Neural cell (in vitro differentiated cells): Measurements from ENCODE around the gene WFDC12. TPM values are rescaled to one million over a fixed set of nuclear protein-coding genes. Genes with fewer than 3 reads are reported as not detected.

Experiments used
- H2AFZ ChIP-seq: fragments of 200-600, 300-800 bp; sonication (generic), shearing (Covaris generic); 2 replicates; pipeline ENCODE4 v1.6.0; 2014; ENCODE audit warnings: low read depth, mild to moderate bottlenecking, antibody characterized with exemption, low read length, moderate library complexity
- H3F3A ChIP-seq: fragments of 200-600 bp; shearing (Covaris generic); 2 replicates; pipeline ENCODE4 v1.6.1; 2016; ENCODE audit warnings: mild to moderate bottlenecking, moderate library complexity, mixed read lengths, antibody characterized with exemption, low read length; ENCODE audit not compliant: insufficient read depth, poor library complexity, severe bottlenecking
- H3K27ac ChIP-seq: fragments of 200-600, 300-800 bp; sonication (generic), shearing (Covaris generic); 2 replicates; pipeline ENCODE4 v1.5.1; 2014; ENCODE audit warnings: mild to moderate bottlenecking, low read length, moderate library complexity
- H3K27me3 ChIP-seq: fragments of 300-800, 200-600 bp; sonication (generic), shearing (Covaris generic); 2 replicates; pipeline ENCODE4 v1.6.0; 2014; ENCODE audit warnings: mild to moderate bottlenecking, low read depth, low read length, moderate library complexity; ENCODE audit not compliant: insufficient read depth
- H3K36me3 ChIP-seq: fragments of 300-800, 200-600 bp; sonication (generic), shearing (Covaris generic); 2 replicates; pipeline ENCODE4 v1.5.1; 2014; ENCODE audit warnings: mild to moderate bottlenecking, antibody characterized with exemption, low read length, moderate library complexity; ENCODE audit not compliant: insufficient read depth
- H3K4me2 ChIP-seq: fragments of 300-800, 200-600 bp; sonication (generic), shearing (Covaris generic); 2 replicates; pipeline ENCODE4 v1.6.0; 2014; ENCODE audit warnings: mild to moderate bottlenecking, low read length
- H3K4me3 ChIP-seq: fragments of 300-800, 200-600 bp; sonication (generic), shearing (Covaris generic); 2 replicates; pipeline ENCODE4 v1.5.1; 2014; ENCODE audit warnings: mild to moderate bottlenecking, low read length, moderate library complexity
- H3K79me2 ChIP-seq: fragments of 200-600 bp; shearing (Covaris generic); replicated peaks from 2 replicates; pipeline ENCODE4 v1.6.0; 2014; ENCODE audit warnings: mild to moderate bottlenecking, low read length, moderate library complexity; ENCODE audit not compliant: insufficient read depth
- H3K9ac ChIP-seq: fragments of 300-800, 200-600 bp; sonication (generic), shearing (Covaris generic); 2 replicates; pipeline ENCODE4 v1.6.1; 2016; ENCODE audit warnings: mild to moderate bottlenecking, low read length, mixed read lengths
- H3K9me2 ChIP-seq: fragments of 200-600 bp; shearing (Covaris generic); 2 replicates; pipeline ENCODE4 v1.6.1; 2016; ENCODE audit warnings: mild to moderate bottlenecking, low read length, mixed read lengths; ENCODE audit not compliant: insufficient read depth
- H3K9me3 ChIP-seq: fragments of 200-600, 300-800 bp; sonication (generic), shearing (Covaris generic); 2 replicates; pipeline ENCODE4 v1.6.1; 2016; ENCODE audit warnings: mild to moderate bottlenecking, mixed run types, low read length, moderate library complexity, mixed read lengths
- H4K20me1 ChIP-seq: fragments of 200-600 bp; shearing (Covaris generic); 2 replicates; pipeline ENCODE4 v1.6.1; 2016; ENCODE audit warnings: mild to moderate bottlenecking, mixed run types; ENCODE audit not compliant: insufficient read depth
- EP300 ChIP-seq: fragments of 450-650 bp; conservative IDR thresholded peaks from 2 replicates; pipeline ENCODE4 v1.6.1; 2014; ENCODE audit warnings: antibody characterized with exemption, mild to moderate bottlenecking, moderate library complexity; ENCODE audit not compliant: poor library complexity, severe bottlenecking
- EZH2 ChIP-seq: fragments of 200-600, 300-800 bp; shearing (Covaris generic), sonication (generic); IDR thresholded peaks from 2 replicates; pipeline ENCODE4 v1.6.1; 2014; ENCODE audit warnings: antibody characterized with exemption, low read length, borderline replicate concordance, mild to moderate bottlenecking; ENCODE audit not compliant: insufficient read depth, poor library complexity, severe bottlenecking
- MXI1 ChIP-seq: fragments of 450-650 bp; conservative IDR thresholded peaks from 2 replicates; pipeline ENCODE4 v1.6.1; 2014; ENCODE audit warnings: antibody characterized with exemption, mild to moderate bottlenecking; ENCODE audit not compliant: poor library complexity, severe bottlenecking
- POLR2AphosphoS5 ChIP-seq: IDR thresholded peaks from 2 replicates; pipeline ENCODE4 v1.6.1; 2012
- RAD21 ChIP-seq: fragments of 450-650 bp; conservative IDR thresholded peaks from 2 replicates; pipeline ENCODE4 v1.6.1; 2014; ENCODE audit warnings: antibody characterized with exemption, mild to moderate bottlenecking, moderate library complexity
- SMC3 ChIP-seq: fragments of 450-650 bp; conservative IDR thresholded peaks from 2 replicates; pipeline ENCODE4 v1.6.1; 2014; ENCODE audit warnings: antibody characterized with exemption, mild to moderate bottlenecking, moderate library complexity; ENCODE audit not compliant: poor library complexity
- TAF1 ChIP-seq: IDR thresholded peaks from 2 replicates; pipeline ENCODE4 v1.6.1; 2012; ENCODE audit warnings: low read depth
- polyA plus RNA-seq: library from polyadenylated mRNA; depleted of rRNA; stranded (reverse); fragments of >200 nt; gene quantifications from 2 replicates; pipeline ENCODE4 v1.2.3, GENCODE V29; 2014
- TF ChIP-seq, protein P1 (sequence below): fragments of 450-650 bp; IDR thresholded peaks from 2 replicates; pipeline ENCODE4 v1.5.1; 2014; ENCODE audit warnings: antibody characterized with exemption, mild to moderate bottlenecking, moderate library complexity; ENCODE audit not compliant: poor library complexity, severe bottlenecking
- TF ChIP-seq, protein P2 (sequence below): IDR thresholded peaks from 2 replicates; pipeline ENCODE4 v1.6.1; 2012; ENCODE audit warnings: borderline replicate concordance

WFDC12 gene
- polyA plus RNA-seq, 1 donor from 2014 or later, result not detected

- H3K9me3 ChIP-seq, result no peaks in the 10 kb centered on the region
- no peak within 1 kb of the TSS for H2AFZ ChIP-seq
- no peak within 1 kb of the TSS for H3K9ac ChIP-seq
- no peaks in the 10 kb centered on the region for H3K36me3 ChIP-seq
- H3K27ac ChIP-seq, result no peak within 1 kb of the TSS
- no peaks in the 10 kb centered on the region for H3F3A ChIP-seq
- H3K9me2 ChIP-seq, result no peaks in the 10 kb centered on the region
- no peaks in the 10 kb centered on the region for H4K20me1 ChIP-seq
- no peak for TF ChIP-seq RAD21
- TF ChIP-seq EP300, result no peak
- TF ChIP-seq, protein P1, sequence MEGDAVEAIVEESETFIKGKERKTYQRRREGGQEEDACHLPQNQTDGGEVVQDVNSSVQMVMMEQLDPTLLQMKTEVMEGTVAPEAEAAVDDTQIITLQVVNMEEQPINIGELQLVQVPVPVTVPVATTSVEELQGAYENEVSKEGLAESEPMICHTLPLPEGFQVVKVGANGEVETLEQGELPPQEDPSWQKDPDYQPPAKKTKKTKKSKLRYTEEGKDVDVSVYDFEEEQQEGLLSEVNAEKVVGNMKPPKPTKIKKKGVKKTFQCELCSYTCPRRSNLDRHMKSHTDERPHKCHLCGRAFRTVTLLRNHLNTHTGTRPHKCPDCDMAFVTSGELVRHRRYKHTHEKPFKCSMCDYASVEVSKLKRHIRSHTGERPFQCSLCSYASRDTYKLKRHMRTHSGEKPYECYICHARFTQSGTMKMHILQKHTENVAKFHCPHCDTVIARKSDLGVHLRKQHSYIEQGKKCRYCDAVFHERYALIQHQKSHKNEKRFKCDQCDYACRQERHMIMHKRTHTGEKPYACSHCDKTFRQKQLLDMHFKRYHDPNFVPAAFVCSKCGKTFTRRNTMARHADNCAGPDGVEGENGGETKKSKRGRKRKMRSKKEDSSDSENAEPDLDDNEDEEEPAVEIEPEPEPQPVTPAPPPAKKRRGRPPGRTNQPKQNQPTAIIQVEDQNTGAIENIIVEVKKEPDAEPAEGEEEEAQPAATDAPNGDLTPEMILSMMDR, result no peak
- TF ChIP-seq MXI1, result no peak
- no peak for TF ChIP-seq POLR2AphosphoS5
- TF ChIP-seq TAF1, result no peak
- TF ChIP-seq, protein P2, sequence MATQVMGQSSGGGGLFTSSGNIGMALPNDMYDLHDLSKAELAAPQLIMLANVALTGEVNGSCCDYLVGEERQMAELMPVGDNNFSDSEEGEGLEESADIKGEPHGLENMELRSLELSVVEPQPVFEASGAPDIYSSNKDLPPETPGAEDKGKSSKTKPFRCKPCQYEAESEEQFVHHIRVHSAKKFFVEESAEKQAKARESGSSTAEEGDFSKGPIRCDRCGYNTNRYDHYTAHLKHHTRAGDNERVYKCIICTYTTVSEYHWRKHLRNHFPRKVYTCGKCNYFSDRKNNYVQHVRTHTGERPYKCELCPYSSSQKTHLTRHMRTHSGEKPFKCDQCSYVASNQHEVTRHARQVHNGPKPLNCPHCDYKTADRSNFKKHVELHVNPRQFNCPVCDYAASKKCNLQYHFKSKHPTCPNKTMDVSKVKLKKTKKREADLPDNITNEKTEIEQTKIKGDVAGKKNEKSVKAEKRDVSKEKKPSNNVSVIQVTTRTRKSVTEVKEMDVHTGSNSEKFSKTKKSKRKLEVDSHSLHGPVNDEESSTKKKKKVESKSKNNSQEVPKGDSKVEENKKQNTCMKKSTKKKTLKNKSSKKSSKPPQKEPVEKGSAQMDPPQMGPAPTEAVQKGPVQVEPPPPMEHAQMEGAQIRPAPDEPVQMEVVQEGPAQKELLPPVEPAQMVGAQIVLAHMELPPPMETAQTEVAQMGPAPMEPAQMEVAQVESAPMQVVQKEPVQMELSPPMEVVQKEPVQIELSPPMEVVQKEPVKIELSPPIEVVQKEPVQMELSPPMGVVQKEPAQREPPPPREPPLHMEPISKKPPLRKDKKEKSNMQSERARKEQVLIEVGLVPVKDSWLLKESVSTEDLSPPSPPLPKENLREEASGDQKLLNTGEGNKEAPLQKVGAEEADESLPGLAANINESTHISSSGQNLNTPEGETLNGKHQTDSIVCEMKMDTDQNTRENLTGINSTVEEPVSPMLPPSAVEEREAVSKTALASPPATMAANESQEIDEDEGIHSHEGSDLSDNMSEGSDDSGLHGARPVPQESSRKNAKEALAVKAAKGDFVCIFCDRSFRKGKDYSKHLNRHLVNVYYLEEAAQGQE, result no peak
- TF ChIP-seq EZH2, result no peak
- no peak for TF ChIP-seq SMC3
- H3K4me3 ChIP-seq, result no peak within 1 kb of the TSS
- H3K79me2 ChIP-seq, result no peaks in the 10 kb centered on the region
- no peak within 1 kb of the TSS for H3K4me2 ChIP-seq
- H3K27me3 ChIP-seq, result no peaks in the 10 kb centered on the region
Measured at GRCh38 chr20:45114465-45115385, 9.5 kb downstream of the WFDC12 start, which contains the start of gene WFDC5. Gene WFDC5, minus strand, starts transcription at chr20:45115174. Its CDS starts 91 bp downstream, at chr20:45115083.

- Histone ChIP-seq H3K4me2 (no peak overlapping the region), H2AFZ (no peak overlapping the region), H4K20me1 (no peaks in the 10 kb centered on the region), H3K27me3 (no peaks in the 10 kb centered on the region), H3F3A (no peaks in the 10 kb centered on the region), H3K9ac (no peak overlapping the region), H3K36me3 (no peaks in the 10 kb centered on the region), H3K27ac (no peak overlapping the region), H3K9me3 (no peaks in the 10 kb centered on the region), H3K9me2 (no peaks in the 10 kb centered on the region), H3K4me3 (no peak overlapping the region), H3K79me2 (no peaks in the 10 kb centered on the region)
- TF ChIP-seq, protein P1, result no peak
- TF ChIP-seq MXI1, result no peak
- no peak for TF ChIP-seq TAF1
- TF ChIP-seq RAD21, result no peak
- TF ChIP-seq EZH2, result no peak
- TF ChIP-seq POLR2AphosphoS5, result no peak
- TF ChIP-seq SMC3, result no peak
- no peak for TF ChIP-seq EP300
- TF ChIP-seq, protein P2, result no peak
Measured at GRCh38 chr20:45113865-45114264, 10.4 kb downstream of the WFDC12 start.
